Glutamatergic neuron (in vitro differentiated cells): Measurements from ENCODE around the gene ZDHHC24. TPM values are rescaled to one million over a fixed set of nuclear protein-coding genes. Genes with fewer than 3 reads are reported as not detected.
A peak's percentile ranks its signal among the peaks of the same experiment; 100 is the strongest.

Experiments used
- DNase-seq: peaks from one replicate; pipeline ENCODE4 v3.0.0; 2022
- H3K27ac Mint-ChIP-seq: one replicate; pipeline ENCODE4 v1.8.0; 2020; ENCODE audit warnings: mild to moderate bottlenecking, mixed read lengths, inconsistent platforms; ENCODE audit not compliant: unreplicated experiment
- H3K27me3 Mint-ChIP-seq: one replicate; pipeline ENCODE4 v1.8.0; 2020; ENCODE audit warnings: mild to moderate bottlenecking, moderate library complexity, mixed read lengths, inconsistent platforms; ENCODE audit not compliant: unreplicated experiment
- H3K36me3 Mint-ChIP-seq: one replicate; pipeline ENCODE4 v1.8.0; 2020; ENCODE audit warnings: mild to moderate bottlenecking, mixed read lengths, inconsistent platforms; ENCODE audit not compliant: unreplicated experiment
- H3K4me1 Mint-ChIP-seq: one replicate; pipeline ENCODE4 v1.8.0; 2020; ENCODE audit warnings: mild to moderate bottlenecking, low read depth, mixed read lengths, inconsistent platforms; ENCODE audit not compliant: unreplicated experiment
- H3K4me3 Mint-ChIP-seq: one replicate; pipeline ENCODE4 v1.8.0; 2020; ENCODE audit warnings: mild to moderate bottlenecking, mixed read lengths, inconsistent platforms; ENCODE audit not compliant: unreplicated experiment
- H3K9me3 Mint-ChIP-seq: one replicate; pipeline ENCODE4 v1.8.0; 2020; ENCODE audit warnings: mild to moderate bottlenecking, moderate library complexity, mixed read lengths, inconsistent platforms; ENCODE audit not compliant: unreplicated experiment
- CTCF ChIP-seq: fragments of 200-600 bp; sonication (generic); IDR thresholded peaks from one replicate; pipeline ENCODE4 v1.5.0; 2021; ENCODE audit not compliant: partially characterized antibody, unreplicated experiment
- total RNA-seq: library from RNA; stranded (reverse); fragmentation: NEBNext Ultra II Directional; extraction: Animal tissue kit (Norgen Biotek cat#: 25700); gene quantifications from one replicate; pipeline ENCODE4 v1.2.1, GENCODE V29; 2021; ENCODE audit not compliant: unreplicated experiment

Gene ZDHHC24
- total RNA-seq, 1 donor from 2014 or later, result 11.5 TPM

DNA sequence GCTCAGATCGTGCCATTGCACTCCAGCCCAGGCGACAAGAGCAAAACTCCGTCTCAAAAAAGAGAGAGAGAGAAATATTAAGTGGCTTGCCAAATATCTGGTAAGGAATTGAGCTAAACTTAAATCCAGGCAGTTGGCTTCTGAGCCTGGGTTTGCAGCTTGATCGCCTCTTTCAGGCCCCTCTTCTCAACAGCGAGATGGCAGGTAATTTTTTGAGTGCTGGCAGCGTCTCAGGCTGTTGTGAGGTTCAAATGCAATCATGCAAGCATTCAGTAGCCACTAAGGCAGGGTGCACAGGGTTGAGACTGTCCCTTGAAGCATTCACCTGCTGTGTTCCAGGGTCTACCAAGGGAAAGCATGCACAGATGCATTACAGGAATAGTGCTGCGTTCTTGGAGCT lies 23.2 kb upstream of the ZDHHC24 start:
- Mint-ChIP-seq H3K4me1 (peaks cover 10% of the 10 kb centered on the region), H3K9me3 (peaks cover 6% of the 10 kb centered on the region), H3K27me3 (peaks cover 1% of the 10 kb centered on the region), H3K27ac (no peak overlapping the region), H3K36me3 (peaks cover 6% of the 10 kb centered on the region), H3K4me3 (no peak overlapping the region)
- no peak for TF ChIP-seq CTCF
- no peak for DNase-seq

- H3K27me3 Mint-ChIP-seq, result no peaks in the 10 kb centered on the region
- no peak within 1 kb of the TSS for H3K27ac Mint-ChIP-seq
- H3K36me3 Mint-ChIP-seq, result no peaks in the 10 kb centered on the region
- peaks cover 3% of the 10 kb centered on the region for H3K9me3 Mint-ChIP-seq
- peak within 1 kb of the TSS; percentile 55 for H3K4me3 Mint-ChIP-seq
- DNase-seq, result peak; percentile 84
- peaks cover 11% of the 10 kb centered on the region for H3K4me1 Mint-ChIP-seq
- no peak for TF ChIP-seq CTCF
Measured at GRCh38 chr11:66568124-66568916, 22.5 kb upstream of the ZDHHC24 start, which contains the start of gene CTSF. TSS of gene CTSF (minus strand) at chr11:66568606. CDS start at chr11:66568486, 120 bp downstream.

DNA sequence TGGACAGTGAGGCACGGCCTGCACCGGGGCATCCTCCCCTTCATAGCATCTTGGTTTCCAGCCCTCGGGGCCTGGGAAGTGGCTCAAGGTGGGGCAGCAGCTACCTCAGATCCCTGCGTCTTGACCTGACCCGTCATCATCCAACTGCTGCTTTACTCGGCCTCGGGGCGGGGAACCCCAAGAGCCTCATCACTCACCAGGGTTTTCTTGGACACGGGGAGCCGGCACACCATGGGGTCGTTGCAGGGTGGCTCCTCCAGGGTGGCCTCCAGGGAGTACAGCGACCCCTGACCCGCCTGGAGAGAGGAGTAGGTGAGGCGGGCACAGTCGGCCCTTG lies 21.9 kb upstream of the ZDHHC24 start:
- H3K4me3 Mint-ChIP-seq, result peak overlapping the region; percentile 55
- no peaks in the 10 kb centered on the region for H3K36me3 Mint-ChIP-seq
- no peak for DNase-seq
- peaks cover 12% of the 10 kb centered on the region for H3K4me1 Mint-ChIP-seq
- no peak overlapping the region for H3K27ac Mint-ChIP-seq
- peaks cover 3% of the 10 kb centered on the region for H3K9me3 Mint-ChIP-seq
- TF ChIP-seq CTCF, result no peak
- peaks cover 2% of the 10 kb centered on the region for H3K27me3 Mint-ChIP-seq

GRCh38 chr11:66566221-66566620 lies 20.4 kb upstream of the ZDHHC24 start:
- Mint-ChIP-seq H3K36me3 (no peaks in the 10 kb centered on the region), H3K9me3 (peaks cover 7% of the 10 kb centered on the region), H3K27ac (no peak overlapping the region), H3K27me3 (peaks cover 4% of the 10 kb centered on the region), H3K4me3 (no peak overlapping the region), H3K4me1 (peaks cover 14% of the 10 kb centered on the region)
- TF ChIP-seq CTCF, result no peak
- no peak for DNase-seq

DNA sequence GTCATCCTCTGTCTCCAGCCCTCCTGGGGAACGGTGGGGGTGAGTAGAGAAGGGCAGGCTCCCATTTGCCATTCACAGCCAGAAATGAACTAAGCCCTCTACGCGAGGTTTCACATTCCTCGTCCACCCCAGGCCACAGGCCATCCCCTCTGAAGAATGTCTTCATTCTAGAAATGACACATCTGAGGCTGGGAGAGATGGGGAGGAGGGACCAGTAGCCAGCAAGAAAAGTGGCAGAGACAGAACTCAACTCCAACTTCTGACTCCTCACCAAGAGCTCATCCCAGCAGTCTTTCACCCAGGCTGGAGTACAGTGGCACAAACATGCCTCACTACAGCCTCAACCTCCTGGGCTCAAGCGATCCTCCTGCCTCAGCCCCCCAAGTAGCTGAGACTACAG lies 19.1 kb upstream of the ZDHHC24 start:
- peaks cover 7% of the 10 kb centered on the region for H3K4me1 Mint-ChIP-seq
- no peaks in the 10 kb centered on the region for H3K36me3 Mint-ChIP-seq
- no peak overlapping the region for H3K27ac Mint-ChIP-seq
- H3K4me3 Mint-ChIP-seq, result no peak overlapping the region
- no peak for DNase-seq
- peaks cover 8% of the 10 kb centered on the region for H3K27me3 Mint-ChIP-seq
- peaks cover 8% of the 10 kb centered on the region for H3K9me3 Mint-ChIP-seq
- TF ChIP-seq CTCF, result no peak
